Stimulated activated CD8-positive, alpha-beta memory T cell treated with anti-CD3 and anti-CD28 coated beads, Interleukin-7, amount 100 ng/mL, for 24 hours (primary cell): ENCODE measurements around the gene PSORS1C1.

ENCODE experiments used
- DNase-seq: peaks from one replicate; pipeline ENCODE4 v3.0.0-alpha.2; 2020; ENCODE audit warnings: low read depth

Gene PSORS1C1

DNA sequence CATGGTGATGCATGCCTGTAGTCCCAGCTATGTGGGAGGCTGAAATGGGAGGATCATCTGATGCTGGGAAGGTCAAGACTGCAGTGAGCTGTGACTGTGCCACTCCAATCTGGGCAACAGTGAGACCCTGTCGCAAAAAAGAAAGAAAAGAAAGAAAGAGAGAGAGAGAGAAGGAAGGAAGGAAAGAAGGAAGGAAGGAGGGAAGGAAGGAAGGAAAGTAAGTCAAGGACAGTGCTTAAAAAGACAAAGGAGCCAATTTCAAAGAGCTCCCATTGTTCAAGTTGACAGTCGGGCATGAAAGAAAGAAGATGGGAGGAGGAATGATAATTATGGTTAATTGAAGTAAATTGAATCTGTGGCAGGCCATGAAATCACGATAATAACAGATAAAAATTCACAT lies 18.4 kb upstream of the PSORS1C1 start:
- no peak for DNase-seq

DNA sequence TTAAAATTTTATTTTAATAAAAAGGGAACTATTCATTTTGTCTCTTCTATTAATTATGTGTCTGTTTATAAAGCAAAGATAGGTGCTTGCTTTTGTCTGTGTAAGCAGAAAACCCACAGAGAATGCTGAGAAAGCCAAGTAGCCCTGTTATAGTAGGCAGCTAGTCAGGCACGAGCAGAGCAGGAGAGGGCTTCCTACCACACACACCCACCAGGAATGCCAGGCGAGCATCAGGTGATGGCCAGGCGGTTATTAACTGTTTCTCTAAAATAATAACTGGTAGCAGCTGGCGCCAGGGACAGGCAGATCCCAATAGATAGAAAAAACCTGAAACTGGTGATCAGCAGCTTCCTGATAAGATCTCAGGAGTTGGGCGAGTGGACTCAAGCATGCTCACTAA lies 17.9 kb upstream of the PSORS1C1 start:
- DNase-seq: no peak

DNA sequence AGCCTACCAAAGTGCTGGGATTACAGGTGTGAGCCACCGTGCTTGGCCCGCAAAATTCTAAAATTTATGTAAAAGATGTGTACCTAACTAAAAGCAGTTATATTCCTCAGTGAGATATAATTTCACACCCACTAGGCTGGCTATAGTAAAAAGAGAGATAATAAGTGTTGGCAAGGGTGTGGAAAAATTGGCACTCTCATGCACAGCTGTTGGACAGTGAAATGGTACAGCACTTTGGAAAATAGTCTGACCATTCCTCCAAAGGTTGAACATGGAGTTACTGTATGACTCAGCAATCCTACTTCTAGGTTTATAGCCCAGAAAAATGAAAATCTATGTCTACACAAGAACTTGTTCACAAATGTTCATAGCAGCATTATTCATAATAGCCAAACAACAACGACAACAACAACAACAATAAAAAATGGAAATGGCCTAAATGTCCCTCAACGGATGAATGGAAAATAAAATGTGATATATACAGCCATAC lies 16.1 kb upstream of the PSORS1C1 start:
- DNase-seq: no peak

GRCh38 chr6:31103136-31103535 lies 11.5 kb upstream of the PSORS1C1 start:
- no peak for DNase-seq

DNA sequence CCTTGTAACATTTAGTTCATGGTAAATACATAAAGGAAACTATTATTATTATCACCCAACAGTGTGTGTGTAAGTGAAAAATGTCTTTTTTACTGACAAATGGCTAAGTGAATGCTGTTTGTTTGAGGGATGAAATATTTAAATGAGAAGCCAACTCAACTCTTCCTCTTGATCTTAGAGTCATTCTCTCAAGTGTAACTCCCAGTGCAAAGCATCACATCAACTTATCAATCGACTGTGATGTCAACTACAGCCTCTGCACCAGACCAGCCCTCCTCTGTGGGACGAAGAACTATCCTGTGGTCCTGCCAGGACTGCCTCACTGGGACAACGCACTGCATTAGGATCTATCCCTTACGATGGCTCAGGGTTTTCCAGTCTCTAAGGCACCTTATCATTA lies 7.5 kb upstream of the PSORS1C1 start:
- no peak for DNase-seq

- DNase-seq: no peak
Measured at GRCh38 chr6:31110825-31111582, 3.6 kb upstream of the PSORS1C1 start.

DNA sequence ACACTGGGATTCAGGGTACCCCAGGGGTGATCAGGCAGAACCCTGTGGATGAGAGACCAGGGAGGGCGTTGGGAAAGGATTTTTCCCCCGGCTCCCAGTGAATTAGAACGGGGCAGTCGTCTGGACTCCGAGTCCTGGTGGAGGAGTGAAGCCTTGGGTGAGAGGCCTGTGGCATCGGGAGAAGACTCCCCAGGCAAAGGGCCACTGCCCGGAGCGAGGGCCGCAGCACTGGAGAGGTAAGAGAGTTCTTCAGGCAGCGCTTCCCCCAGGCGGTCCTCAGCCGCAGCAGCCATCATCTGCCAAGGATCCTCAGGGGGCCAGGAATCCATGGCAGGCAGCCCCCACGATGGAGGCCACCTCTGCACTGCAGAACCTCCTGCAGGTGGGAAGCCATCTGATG lies 2.9 kb upstream of the PSORS1C1 start:
- DNase-seq: no peak

GRCh38 chr6:31112478-31112877 lies 2.1 kb upstream of the PSORS1C1 start, which contains the start of gene C6orf15:
Gene C6orf15, minus strand, starts transcription at chr6:31112575. Its CDS starts 20 bp downstream, at chr6:31112555.
- DNase-seq: no peak

DNA sequence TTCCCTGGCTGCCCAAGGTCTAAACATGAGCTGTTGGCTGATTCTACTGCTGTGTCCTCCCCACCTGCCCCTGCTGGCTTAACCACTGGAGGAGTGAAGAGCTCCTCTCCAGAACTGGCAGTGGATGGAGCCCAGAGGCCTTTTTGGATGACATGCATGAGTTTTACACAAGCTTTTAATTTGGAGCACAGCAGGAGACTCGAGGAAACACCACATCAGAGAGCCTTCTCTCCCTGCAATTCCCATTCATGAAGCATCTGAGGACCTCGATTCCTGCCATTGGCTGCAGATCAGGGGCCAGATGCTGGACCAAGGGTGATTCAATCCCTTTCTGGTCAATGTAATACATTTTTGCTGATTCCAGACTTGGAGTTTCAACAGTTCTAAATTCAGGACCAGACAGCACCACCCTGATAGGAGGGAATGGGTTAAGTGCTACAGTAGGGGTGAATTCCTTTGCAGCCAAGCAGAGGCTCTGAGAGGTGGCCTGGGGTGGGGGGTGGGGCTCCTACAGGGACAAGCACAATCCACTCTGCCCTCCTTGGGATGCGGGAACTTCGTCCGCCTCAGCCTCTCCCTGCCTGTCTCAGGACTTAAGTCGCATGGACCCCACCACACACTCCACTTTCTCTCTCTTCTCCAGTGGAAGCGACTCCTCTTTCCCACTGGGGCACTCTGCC lies 599 bp upstream of the PSORS1C1 start:
- DNase-seq: no peak

DNA sequence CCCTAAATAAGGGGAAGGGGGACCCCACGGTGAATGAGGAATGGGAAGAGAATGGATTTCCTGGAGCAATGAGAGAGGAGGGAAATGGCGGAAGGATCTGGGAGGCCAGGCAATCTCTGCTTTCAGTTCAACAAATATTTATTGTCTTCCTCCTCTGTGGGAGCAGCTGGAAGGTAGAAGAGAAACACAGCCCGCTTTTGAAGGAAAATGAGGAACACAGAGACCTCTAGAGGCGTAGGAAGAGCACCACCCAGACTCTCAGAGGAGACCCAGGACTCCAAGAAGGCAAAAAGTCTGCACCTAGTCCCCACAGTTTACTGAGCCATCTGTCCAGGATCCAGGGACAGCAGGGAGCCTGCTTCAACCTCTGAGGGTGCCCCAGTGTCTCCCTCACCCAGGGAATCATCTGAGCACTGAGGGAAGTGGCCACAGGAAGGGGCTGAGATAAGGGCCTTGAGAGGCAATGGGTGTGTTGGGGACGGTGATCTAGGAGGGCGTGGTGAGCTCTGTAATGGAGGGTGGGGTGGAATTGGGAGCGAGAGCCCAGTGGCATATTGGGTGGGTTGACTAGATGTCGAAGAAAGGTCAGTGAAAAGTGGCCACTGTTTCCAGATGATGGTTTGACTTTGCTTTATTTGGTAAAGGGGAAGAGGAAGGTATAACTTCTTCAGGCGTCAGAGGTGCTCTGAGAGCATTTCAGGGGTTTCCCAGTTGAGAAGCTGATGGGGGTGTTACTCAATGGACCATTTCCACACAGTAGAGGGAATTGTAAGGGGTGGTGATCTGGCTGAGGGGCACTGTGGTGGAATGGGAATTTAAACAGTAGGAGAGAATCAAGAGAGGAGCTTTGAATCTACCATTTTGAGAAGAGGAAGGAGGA lies 610 bp downstream of the PSORS1C1 start:
- DNase-seq: no peak

- DNase-seq: no peak
Measured at GRCh38 chr6:31115941-31116560, 1.5 kb downstream of the PSORS1C1 start.

DNA sequence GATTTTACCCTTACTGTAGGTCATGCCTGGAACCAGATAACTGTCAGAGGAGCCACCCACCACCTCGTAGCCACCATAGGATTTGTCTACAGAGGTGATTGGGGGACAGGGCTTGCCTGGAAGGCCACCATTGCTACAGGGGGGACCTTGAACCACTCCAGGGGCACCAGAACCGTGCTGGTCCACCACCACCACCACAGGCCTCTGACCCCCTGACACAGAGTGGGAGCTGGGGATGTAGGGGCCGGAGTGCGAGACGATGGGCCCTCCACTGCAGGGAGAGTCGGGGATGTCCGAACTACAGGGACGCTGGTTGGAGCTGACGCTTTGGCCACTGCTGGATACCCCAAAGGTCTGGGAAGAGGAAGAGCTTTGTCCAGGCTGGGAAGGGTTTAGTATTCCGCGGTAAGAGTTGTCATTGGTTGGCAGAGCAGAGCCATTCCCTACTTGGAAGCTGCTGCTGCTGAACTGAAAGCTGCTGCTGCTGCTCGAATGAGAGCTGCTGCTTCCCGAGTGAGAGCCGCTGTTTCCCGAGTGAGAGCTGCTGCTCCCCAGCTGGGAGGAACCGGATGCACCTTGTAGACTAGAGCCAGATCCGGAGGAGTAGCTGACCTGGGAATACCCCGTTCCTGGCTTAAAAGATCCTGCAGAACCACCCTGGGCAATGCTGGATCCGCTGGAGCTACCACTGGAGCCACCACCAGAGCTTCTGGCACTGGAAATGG lies 2.2 kb downstream of the PSORS1C1 start:
- DNase-seq: no peak

GRCh38 chr6:31118178-31118577 lies 3.6 kb downstream of the PSORS1C1 start:
- DNase-seq: no peak

GRCh38 chr6:31120151-31120915 lies 5.7 kb downstream of the PSORS1C1 start, which contains the start of gene CDSN:
Gene CDSN, minus strand, starts transcription at chr6:31120446. Its CDS starts 27 bp downstream, at chr6:31120419.
- no peak for DNase-seq

GRCh38 chr6:31121131-31121790 lies 6.7 kb downstream of the PSORS1C1 start:
- DNase-seq: no peak

DNA sequence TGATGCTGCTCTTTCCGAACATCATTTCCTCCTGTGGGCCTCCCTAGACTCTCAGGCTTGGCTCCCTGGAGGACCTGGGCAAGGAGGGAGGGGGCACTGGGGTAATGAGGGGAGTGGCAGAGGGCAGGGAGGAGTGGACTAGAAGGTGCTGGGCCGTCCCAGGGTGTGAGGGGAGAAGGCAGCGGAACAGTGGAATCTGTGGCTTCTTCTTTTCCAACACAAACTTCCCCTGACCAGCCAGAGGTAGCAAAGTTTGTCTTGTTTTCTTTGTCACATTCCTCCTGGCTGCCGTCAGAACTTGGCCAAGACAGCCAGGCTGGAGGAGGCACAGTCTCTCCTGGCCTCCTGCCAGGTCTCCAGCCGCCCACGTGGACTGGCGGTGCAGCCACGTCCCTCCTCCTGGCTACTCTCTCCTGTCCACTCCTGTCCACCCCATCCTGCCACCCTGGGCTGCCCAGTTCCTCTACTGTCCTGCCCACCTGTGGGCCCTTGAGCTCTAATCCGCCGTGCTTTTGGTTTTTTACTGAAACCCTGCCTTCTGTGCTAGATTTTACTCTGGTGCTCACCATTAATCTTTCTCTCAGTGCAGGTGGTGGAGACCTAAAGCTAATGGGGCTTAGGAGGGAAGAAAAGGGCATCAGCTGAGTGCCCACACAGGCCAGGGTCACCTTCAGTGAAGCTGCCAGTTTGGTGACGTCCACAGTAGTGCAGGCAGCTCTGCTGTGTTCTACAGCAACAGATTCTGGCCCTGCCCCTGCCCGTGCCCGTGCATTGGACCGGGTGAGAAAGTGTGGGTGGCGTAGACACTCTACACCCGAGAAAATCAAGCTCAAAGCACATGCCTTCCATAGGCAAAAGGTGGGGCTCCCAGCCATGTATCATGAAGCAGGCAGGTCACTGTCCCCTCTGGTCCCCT lies 8.4 kb downstream of the PSORS1C1 start:
- DNase-seq: no peak

DNA sequence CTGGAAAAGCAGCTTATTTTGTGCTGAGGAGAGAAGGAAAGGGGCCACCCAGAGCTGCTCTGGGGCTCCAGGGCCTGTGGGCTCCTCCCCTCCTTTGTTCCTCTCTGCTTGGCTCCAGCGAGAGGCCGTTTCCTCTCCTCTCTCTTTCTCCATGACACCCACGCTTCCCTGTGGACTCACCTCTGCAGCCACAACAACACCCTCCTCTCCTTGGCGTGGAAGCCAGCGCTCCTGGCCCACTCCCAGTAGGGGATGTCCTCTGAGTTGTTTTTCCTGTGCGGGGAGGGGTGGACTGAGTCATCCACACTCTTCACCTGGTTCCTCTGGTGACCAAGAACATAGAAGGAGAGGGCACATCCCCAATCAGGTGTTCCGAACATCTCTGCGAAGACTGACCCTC lies 10.6 kb downstream of the PSORS1C1 start:
- no peak for DNase-seq

DNA sequence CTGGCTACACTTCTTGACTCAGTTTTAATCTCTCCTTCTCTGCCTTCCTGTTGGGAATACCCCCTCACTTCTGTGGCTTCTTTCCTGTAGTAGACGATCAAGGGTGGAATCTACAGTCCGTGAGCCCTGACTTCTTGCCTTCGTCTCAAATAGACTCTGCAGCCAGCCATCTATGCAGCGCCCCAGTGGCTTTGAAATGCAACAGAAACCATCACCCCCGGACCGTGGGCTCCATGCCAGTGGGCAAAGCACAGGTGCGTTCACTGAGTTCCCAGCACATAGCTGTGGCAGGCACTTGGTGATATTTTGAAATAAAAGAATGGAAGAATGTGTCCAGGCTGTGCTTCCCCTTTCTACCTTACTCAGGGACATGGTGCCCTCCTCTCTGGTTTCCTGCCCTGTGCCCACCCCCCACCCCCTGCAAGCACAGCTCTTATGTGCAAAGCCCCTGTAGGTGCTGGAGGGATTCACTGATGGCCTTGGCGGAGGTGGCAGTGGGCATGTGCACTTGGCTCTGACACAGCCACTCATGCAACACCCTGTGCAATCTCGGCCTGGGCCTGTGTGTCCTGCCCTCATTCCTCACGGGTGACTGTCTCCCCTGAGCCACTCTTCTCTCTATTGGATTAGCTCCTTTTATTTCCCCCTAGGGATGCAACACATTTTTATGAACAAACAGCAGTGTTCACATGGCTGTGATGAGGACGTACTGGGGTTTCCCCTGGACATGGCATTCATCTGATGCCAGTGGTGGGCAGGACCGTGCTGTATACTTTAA lies 11.2 kb downstream of the PSORS1C1 start:
- no peak for DNase-seq
